GM18867 (cell line): Measurements from ENCODE around the gene PKM.
"Not testable (repeated sequence)": the region's sequence is repeated elsewhere in the genome, so short reads cannot be mapped to it uniquely, and the experiment has no call there.

Source experiments
- ATAC-seq: cut with Tn5 transposase; IDR thresholded peaks from one replicate; pipeline ENCODE4 v1.9.1; 2021; ENCODE audit warnings: mild to moderate bottlenecking, moderate library complexity; ENCODE audit not compliant: unreplicated experiment

The PKM gene

GRCh38 chr15:72179950-72180581 lies 50.9 kb downstream of the PKM start:
- no peak for ATAC-seq

DNA sequence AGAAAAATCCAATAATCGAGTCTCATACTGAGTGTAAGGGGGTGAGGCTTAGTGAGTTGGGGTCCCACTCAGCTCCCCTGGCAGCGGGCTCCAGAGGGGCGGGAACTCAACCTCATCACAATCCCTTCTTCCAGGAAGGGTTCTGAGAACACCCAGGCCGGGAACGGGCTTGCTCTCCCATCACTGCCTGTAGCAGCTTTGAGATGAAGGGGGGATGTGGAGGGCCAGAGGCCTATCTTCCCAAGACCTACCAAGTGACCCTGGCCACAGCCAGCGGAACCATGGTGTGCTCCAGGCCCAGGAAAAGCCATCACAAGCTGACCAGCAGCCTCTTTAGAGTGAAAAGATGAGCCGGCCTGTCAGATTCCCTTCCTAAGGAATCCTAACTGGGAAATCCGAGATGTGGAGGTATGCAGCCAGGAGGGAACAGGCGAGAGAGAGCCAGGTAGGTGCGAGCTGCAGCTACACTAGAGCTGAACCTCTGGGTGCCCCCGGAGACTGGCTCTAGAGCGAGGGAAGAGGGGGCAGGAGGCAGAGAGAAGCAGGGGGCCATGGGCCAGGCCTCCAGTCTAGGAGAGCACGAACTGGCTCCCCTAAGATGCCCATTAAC lies 51.9 kb downstream of the PKM start:
- no peak for ATAC-seq

- ATAC-seq, result no peak
Observed at GRCh38 chr15:72176743-72177142, 54.2 kb downstream of the PKM start.

GRCh38 chr15:72176159-72176558 lies 54.8 kb downstream of the PKM start:
- ATAC-seq, result no peak

GRCh38 chr15:72175186-72176044 lies 55.6 kb downstream of the PKM start:
- no peak for ATAC-seq

DNA sequence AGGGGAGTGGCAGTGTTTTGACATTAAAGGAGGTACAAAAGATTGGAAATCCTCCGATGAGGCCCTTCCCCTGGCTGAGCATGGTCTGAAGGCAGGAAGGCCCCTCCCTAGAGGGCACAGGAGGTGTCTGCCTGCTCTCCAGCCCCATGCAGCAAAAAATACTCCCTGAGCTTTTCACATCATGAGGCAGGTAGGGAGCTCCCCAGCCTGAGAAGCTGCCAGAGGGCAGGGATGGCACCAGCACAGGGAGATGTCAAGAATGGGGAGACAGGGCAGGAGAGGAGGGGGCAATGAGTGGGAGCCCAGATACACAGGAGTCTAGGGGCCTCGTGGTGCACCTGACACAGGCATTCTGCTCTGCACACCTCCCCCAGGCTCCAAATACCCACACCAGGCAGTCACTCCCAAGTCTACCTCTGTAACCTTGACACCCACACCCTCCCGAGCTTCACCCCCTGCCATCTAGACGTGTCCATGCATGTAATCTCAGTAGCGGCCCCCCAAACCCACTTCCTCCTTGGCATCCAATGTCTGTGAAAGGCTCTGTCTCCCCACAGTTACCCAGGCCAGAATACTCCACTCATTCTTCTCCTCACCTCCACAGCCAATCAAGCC lies 56.3 kb downstream of the PKM start:
- ATAC-seq, result no peak

DNA sequence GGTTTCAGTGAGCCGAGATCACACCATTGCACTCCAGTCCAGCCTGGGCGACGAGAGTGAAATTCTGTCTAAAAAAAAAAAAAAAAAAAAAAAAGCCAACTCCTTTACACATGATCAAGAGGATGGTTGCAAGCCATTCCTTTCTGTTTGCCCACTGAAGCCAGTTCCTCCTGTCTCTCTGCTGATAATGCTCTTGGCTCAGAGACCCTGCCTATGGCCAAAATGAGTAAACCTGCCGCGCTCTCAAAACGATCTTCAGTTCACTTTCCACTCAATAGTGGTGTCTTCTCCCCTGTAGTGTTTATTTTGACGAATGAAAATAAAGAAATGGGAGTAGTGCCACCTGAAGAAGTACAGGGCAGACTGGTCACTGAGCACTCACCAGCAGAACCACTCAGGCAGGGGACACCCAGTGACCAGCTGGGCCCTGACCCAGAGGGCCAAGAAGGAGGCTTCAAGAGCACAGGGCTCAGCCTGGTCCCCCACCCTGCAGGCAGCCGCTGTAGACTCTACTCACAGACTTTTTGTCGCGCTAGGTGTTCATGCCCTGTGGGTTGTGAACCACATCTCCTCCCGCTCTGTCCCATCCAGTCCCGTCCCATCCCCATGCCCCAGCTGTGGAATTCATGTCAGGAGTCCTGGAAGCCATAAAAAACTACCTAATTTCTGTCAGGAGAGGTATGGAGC lies 57.0 kb downstream of the PKM start:
- no peak for ATAC-seq

- ATAC-seq, result no peak
Observed at GRCh38 chr15:72173401-72173800, 57.6 kb downstream of the PKM start.

GRCh38 chr15:72172796-72173195 lies 58.2 kb downstream of the PKM start:
- no peak for ATAC-seq

GRCh38 chr15:72171978-72172377 lies 59.0 kb downstream of the PKM start:
- ATAC-seq, result not testable (repeated sequence)

GRCh38 chr15:72170691-72171090 lies 60.3 kb downstream of the PKM start:
- no peak for ATAC-seq

DNA sequence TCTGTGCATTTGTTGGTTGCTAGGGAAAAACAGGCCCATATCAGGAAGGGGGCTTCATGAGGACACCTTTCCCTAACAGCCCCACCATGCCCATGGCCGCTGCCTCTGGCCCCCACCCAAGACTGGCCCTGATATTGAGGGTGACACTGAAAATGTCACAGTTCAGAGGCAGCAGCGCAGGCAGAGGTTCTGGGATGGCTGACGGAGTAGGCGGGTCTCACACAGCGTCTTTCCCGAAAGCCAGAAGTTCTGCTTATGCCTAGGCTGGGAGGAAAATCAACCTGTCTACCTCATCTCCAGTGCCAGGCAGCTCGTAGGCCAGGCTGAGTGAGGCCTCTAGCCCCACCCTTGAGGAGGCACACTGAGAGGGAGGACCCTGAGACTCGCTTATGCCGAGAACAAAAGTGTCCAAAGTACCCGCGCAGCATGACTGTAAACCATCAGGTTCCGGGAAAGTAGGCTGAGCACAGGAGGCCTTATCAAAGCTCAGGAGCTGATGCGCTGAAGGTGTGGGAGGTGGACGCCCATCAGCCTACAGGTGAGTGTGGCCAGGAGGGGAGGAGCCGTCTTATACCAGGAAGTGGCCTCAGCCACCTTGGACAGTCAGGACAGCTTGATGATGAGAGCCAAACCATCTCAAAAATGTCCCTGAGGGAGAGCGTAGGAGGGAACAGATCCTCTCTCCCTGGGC lies 60.9 kb downstream of the PKM start:
- ATAC-seq, result no peak

DNA sequence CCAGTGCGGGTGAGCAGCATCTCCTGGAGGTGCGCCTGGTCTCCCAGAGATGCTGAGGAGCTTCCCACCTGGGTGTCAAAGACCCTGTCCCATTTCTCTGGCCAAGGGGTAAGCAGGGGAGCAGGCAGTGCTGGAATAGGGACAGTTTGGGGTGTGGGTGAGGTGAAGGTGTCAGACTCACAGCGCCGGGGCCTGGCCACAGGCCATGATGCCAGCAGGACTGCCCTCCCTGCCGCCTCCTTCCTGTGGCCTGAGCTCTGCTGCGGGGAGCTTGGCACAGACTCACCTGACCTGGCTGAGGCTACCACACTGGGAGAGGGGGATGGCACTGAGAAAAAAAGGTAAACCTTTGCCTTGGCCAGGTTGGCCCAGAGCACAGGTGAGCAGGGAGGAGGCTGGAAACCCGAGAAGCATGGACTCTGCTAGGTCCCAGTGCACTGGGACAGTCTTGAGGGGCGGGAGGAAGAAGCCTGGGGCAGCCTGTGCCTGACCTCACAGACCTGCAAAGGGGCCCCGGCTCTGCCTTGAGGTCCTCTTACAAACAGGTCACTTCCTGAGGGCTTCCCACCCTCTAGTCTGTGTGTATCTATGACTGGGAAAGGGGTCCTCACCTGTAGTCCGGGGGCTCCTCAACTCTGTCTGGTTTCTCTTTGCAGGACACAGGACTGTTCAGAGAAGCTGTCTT lies 61.6 kb downstream of the PKM start:
- no peak for ATAC-seq

DNA sequence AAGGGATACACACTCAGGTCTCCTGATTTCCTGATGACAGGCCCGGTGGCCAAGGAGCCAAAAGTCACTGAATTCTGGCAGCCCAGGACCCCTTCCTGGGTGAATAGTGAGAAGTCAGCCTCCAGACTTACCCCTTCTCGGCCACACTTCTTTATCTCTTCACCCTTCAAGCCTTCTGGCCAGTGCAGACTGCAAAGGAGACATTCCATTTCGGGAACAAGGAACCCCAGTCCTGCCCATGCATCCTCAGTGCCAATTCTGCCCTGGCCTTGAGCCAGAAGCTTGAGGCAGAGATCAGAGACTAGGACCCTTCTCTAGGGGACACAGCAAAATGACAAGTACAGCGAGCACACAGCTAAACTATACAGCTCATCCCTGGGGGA lies 62.2 kb downstream of the PKM start:
- no peak for ATAC-seq

GRCh38 chr15:72168131-72168807 lies 62.7 kb downstream of the PKM start:
- ATAC-seq, result no peak

GRCh38 chr15:72167445-72167844 lies 63.5 kb downstream of the PKM start:
- no peak for ATAC-seq

DNA sequence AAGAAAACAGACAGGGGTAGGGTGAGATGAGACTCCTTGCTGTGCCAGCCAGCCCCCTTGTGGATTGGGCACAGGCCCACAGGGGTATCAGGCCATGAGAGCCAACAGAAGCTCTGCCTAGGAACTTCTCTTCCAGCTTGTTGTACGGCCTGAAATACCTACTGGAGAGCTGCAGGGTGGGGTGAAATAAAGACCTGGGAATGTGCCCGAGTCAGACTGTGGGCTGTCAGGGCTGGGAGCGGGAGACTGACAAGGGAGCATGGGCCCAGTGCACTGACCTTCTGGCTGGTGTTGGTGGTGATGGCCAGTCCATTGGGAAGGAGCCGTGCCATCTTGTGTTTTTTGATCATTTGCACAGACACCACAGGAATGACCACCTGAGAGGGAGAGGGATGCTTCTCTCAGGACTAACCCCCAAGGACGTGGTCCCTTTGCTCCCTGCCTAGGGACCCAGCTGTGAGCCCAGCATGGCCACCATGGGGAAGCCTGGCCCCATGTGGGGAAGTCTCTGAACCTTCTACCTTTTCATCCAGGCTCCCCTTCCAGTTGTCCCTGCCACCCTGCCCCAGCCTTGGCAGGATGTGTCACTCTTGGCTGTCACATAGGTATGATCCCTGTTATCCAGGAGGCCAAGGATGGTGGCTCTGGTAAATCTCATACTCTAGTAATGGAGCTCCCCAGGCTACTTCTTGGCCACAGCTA lies 64.1 kb downstream of the PKM start:
- ATAC-seq, result no peak

DNA sequence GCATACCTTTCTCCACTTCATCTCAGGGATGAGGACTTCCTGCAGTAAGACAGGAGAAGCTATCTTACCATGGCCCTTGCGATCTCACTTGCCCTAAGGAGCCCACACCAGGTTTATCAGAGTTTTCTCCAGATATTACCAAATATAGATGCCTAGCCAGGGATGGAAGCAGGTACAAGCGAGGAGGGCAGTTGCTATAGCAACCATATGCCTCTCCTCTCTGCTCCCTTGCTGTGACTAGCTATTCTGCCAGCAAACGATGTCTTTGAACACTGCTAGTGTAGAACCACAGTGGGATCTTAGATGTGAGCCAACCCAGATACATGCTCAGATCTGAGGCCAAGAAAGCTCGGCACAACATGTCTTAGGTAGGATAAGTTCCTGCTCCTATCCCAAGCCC lies 67.3 kb downstream of the PKM start:
- no peak for ATAC-seq

- no peak for ATAC-seq
Observed at GRCh38 chr15:72162569-72162968, 68.4 kb downstream of the PKM start.
